Endothelial cell of hepatic sinusoid (primary cell): ENCODE results near the gene OLFML2B.

Experiments used
- in situ Hi-C: cut with HindIII; loops from 2 replicates; pipeline ENCODE4 v1.10.0; 2017; ENCODE audit warnings: low sequenced_read_pairs

The OLFML2B gene

GRCh38 chr1:161982917-161983316, 40.8 kb downstream of the OLFML2B start:
- in situ Hi-C loops: no loop called here

- in situ Hi-C loops: no loop called here
These were observed 41.2 kb downstream of the OLFML2B start for GRCh38 chr1:161982507-161982895.

- in situ Hi-C loops: no loop called here
These were observed 41.7 kb downstream of the OLFML2B start for GRCh38 chr1:161981735-161982506.

- in situ Hi-C loops: no loop called here
These were observed 42.5 kb downstream of the OLFML2B start for GRCh38 chr1:161981126-161981525.

GRCh38 chr1:161978011-161978790, 45.5 kb downstream of the OLFML2B start:
- in situ Hi-C loops: loop anchor here (10.0 kb wide), 1 partner anchor 63 kb away; no protein-coding TSS in a partner anchor

GRCh38 chr1:161973924-161974845, 49.5 kb downstream of the OLFML2B start:
- in situ Hi-C loops: loop anchor here (10.0 kb wide), 1 partner anchor 59 kb away; no protein-coding TSS in a partner anchor

- in situ Hi-C loops: loop anchor here (10.0 kb wide), 1 partner anchor 58 kb away; no protein-coding TSS in a partner anchor
These were observed 50.8 kb downstream of the OLFML2B start for GRCh38 chr1:161972828-161973227.

- in situ Hi-C loops: loop anchor here (10.0 kb wide), 1 partner anchor 56 kb away; no protein-coding TSS in a partner anchor
These were observed 53.0 kb downstream of the OLFML2B start for GRCh38 chr1:161970633-161971032.

GRCh38 chr1:161970036-161970435, 53.6 kb downstream of the OLFML2B start:
- in situ Hi-C loops: loop anchor here (10.0 kb wide), 1 partner anchor 55 kb away; no protein-coding TSS in a partner anchor

- in situ Hi-C loops: no loop called here
These were observed 57.6 kb downstream of the OLFML2B start for GRCh38 chr1:161966067-161966466.

GRCh38 chr1:161962091-161962887, 61.4 kb downstream of the OLFML2B start:
- in situ Hi-C loops: no loop called here

- in situ Hi-C loops: loop anchor here (5.0 kb wide), 1 partner anchor 34 kb away; no protein-coding TSS in a partner anchor
These were observed 65.2 kb downstream of the OLFML2B start for GRCh38 chr1:161958425-161958824.

- in situ Hi-C loops: loop anchor here (5.0 kb wide), 1 partner anchor 35 kb away; no protein-coding TSS in a partner anchor
These were observed 66.7 kb downstream of the OLFML2B start for GRCh38 chr1:161956930-161957329.

- in situ Hi-C loops: loop anchor here (5.0 kb wide), 1 partner anchor 36 kb away; no protein-coding TSS in a partner anchor
These were observed 67.6 kb downstream of the OLFML2B start for GRCh38 chr1:161956097-161956496.

GRCh38 chr1:161955606-161956005, 68.1 kb downstream of the OLFML2B start:
- in situ Hi-C loops: loop anchor here (5.0 kb wide), 1 partner anchor 37 kb away; no protein-coding TSS in a partner anchor

GRCh38 chr1:161954466-161954865, 69.2 kb downstream of the OLFML2B start:
- in situ Hi-C loops: no loop called here

- in situ Hi-C loops: no loop called here
These were observed 69.6 kb downstream of the OLFML2B start for GRCh38 chr1:161954050-161954449.

GRCh38 chr1:161953256-161953920, 70.3 kb downstream of the OLFML2B start:
- in situ Hi-C loops: no loop called here

- in situ Hi-C loops: no loop called here
These were observed 71.0 kb downstream of the OLFML2B start for GRCh38 chr1:161952607-161953172.
